SH-SY5Y (cell line): ENCODE data around the gene NRG3.
A peak's percentile ranks its signal among the peaks of the same experiment; 100 is the strongest.

Source experiments
- GATA2 ChIP-seq: IDR thresholded peaks from 2 replicates; pipeline ENCODE4 v1.6.1; 2011; ENCODE audit warnings: mild to moderate bottlenecking, low read depth, low read length
- GATA3 ChIP-seq: IDR thresholded peaks from 2 replicates; pipeline ENCODE4 v1.6.1; 2011; ENCODE audit warnings: low read depth, mild to moderate bottlenecking, low read length, moderate library complexity

NRG3 gene

DNA sequence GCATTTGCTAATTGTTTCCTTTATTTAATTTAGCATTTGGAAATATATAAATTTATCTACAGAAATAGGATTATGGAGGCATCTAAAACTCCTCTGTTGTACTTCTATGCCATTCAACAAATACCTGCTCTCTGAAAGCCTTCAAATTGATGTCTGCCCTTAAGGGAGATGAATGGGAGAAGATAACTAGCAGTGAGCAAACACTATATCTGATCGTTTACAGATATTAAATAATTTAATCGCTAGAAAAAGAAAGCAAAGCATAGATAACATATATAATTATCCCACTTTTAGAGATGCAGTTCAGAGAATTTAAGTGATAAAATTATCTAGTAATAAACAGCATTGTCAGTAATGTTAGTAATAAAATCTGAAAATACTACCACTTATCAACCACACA lies 524.9 kb downstream of the NRG3 start:
- TF ChIP-seq GATA3 (peak; percentile 89), GATA2 (peak; percentile 76)

GRCh38 chr10:82400841-82401240 lies 525.8 kb downstream of the NRG3 start:
- TF ChIP-seq GATA2 (no peak), GATA3 (no peak)

- TF ChIP-seq GATA3 (no peak), GATA2 (no peak)
These were observed 528.0 kb downstream of the NRG3 start for GRCh38 chr10:82402906-82403401.

GRCh38 chr10:82409671-82410070 lies 534.7 kb downstream of the NRG3 start:
- TF ChIP-seq GATA2 (no peak), GATA3 (no peak)

- no peak for TF ChIP-seq GATA2
- TF ChIP-seq GATA3: no peak
These were observed 536.4 kb downstream of the NRG3 start for GRCh38 chr10:82411416-82411815.

GRCh38 chr10:82420001-82420400 lies 545.0 kb downstream of the NRG3 start:
- TF ChIP-seq GATA2 (no peak), GATA3 (no peak)

GRCh38 chr10:82429302-82429701 lies 554.3 kb downstream of the NRG3 start:
- TF ChIP-seq GATA2 (no peak), GATA3 (no peak)

- TF ChIP-seq GATA2: no peak
- no peak for TF ChIP-seq GATA3
These were observed 563.3 kb downstream of the NRG3 start for GRCh38 chr10:82438277-82438676.

- TF ChIP-seq GATA3: no peak
- TF ChIP-seq GATA2: no peak
These were observed 565.8 kb downstream of the NRG3 start for GRCh38 chr10:82440775-82441174.

DNA sequence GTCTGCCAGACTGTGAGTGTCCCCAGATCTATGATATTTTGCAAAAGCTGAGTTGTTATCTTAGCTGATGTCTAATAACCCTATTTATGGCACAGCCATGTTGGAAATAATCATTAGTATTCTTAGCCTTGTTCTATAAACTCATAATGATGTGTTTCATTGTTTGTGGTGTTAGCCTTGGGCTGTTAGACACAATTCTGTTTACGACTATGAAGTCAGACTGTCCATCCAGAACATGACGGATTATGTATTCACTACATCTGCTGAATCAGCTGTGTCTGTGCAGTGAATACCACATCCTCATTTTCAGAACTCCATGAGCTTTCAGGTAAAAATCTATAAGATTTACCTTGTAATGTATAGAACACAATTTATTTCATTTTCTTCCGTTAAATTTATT lies 577.1 kb downstream of the NRG3 start:
- no peak for TF ChIP-seq GATA3
- TF ChIP-seq GATA2: no peak

DNA sequence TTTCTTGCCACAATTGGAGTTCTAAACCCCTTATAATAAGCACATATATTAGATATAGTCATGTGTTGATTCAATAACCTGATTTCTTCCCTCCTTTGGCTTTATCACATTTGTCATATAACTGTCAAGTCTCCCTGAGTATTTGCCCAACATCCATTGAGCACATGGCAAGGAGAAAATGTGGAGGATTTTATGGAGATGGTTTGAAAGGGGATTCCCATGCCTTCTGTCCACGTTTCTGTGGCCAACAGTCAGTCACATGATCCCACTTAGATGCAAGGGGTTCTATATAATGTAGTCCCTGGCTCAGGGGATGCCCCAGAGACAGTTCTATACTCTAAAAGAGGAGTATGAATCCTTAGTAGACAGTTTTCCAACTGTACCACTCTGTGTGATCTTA lies 577.7 kb downstream of the NRG3 start:
- TF ChIP-seq GATA3 (no peak), GATA2 (no peak)

DNA sequence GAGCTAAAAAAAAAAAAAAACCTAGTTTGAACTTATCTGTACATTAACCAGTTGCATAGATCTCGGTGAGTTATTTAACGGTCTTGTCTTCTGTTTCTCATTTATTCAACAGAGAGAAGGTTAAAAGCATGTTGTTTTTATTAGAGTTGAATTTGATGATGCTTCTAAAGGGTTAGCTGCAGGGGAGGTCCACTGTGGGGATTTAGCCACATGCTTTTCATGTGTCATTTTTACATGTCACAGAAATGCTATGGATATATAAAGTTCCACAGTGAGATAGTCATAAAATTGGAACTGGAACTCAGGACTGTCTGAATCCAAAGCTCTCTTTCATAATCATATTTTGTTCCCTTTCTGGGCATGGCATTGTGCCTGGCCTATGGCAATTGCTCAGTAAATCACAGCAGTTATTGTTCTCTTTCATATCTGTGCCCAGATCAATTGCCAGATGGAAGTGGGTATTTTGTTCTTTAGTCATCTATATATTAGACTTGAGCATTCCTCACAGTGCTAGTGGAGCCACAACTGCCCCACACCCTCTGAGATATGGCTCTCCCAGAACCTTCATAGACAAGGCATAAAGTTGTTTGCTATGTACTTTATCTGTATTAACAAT lies 578.8 kb downstream of the NRG3 start:
- peak; percentile 76 for TF ChIP-seq GATA3
- TF ChIP-seq GATA2: peak; percentile 70

- no peak for TF ChIP-seq GATA3
These were observed 588.0 kb downstream of the NRG3 start for GRCh38 chr10:82462910-82463551.

GRCh38 chr10:82463614-82464013 lies 588.6 kb downstream of the NRG3 start:
- no peak for TF ChIP-seq GATA3
- peak; percentile 54; the same call in 1 of the 2 replicates for TF ChIP-seq GATA2

DNA sequence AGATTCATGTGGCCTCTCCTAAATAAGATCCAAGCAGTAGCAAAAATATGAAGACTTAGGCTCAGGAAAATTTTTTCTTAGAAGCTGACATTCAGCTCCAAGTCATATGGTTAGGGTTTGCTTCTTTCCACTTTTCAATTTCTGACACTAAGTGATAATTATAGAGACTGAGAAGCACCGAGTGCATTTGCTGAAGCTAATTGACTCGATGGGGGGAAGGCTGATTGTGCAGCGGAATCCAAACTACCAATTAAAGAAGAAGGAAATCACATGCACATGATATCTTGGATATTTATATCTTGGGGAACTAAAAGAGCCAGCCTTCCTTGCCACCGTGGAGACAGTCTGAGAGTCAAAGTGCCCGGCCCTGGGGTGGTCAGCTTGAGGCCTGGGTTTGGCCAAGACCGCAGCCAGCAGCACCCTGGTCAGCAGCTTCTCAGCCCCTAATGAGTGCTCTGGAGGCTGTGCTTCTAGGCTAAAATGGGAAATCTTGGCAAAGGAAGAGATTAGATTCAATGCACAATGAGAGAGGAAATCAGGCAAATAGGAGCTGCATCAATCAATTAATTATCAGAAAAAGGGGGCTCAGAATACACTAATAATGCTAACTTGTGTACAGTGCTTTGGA lies 589.3 kb downstream of the NRG3 start:
- TF ChIP-seq GATA2: no peak
- TF ChIP-seq GATA3: no peak

DNA sequence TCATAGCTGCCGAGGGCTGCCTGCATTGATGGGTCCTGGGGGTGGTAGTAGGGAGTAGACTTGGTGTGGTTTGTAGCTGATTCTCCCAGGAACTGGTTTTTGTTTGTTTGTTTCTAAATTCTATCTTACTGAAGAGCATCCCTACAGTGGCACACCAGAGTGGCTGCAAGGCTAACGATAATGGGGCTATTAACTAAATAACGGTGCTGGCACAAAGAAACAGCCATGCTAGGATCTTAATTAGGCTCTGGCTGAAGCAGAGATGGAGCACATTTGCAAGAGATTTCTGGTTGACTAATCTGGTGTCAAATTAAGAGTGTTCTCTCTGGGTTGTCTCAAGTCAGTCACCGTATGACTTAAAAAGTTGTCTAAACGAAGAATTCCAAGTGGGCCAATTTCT lies 590.0 kb downstream of the NRG3 start:
- TF ChIP-seq GATA2: no peak
- no peak for TF ChIP-seq GATA3
